Measurements from ENCODE around the gene STRN. TPM values are rescaled to one million over a fixed set of nuclear protein-coding genes. Genes with fewer than 3 reads are reported as not detected.
"Not testable (repeated sequence)": the region's sequence is repeated elsewhere in the genome, so short reads cannot be mapped to it uniquely, and the experiment has no call there.

The STRN gene
- total RNA-seq, 1 donor from 2014 or later: 30.9 TPM

DNA sequence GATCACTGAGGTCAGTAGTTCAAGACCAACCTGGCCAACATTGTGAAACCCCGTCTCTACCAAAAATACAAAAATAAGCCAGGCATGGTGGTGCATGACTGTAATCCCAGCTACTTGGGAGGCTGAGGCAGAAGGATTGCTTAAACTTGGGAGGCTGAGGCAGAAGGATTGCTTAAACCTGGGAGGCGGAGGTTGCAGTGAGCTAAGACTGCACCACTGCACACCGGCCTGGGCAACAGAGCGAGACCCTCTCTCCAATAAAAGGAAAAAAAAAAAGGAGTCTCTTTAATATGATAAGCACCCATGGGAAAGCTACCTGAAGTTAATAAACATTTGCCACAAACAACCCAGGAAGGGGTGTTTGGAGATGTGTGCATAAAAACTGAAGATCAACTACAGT lies 2.6 kb downstream of the STRN start:
- DNase-seq: no peak

DNA sequence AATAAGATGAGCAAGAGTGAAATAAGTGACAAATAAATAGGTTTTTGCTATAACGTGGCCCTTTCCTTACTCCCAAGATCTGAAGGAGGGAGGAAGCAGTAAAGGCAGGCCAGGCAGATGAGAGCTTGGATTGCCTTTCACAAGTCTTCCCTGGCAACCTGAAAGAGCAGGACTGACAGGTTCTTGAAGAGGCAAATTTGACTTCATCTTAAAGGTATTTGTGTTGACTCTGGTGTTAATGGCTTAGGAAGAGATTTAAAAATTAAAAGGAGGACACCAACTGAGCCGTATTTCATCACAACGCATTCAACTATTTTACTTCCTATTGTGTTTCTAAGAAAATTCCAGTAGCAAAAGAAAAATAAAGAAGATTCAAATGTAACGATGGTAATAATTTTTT lies 3.2 kb downstream of the STRN start:
- no peak for DNase-seq

DNA sequence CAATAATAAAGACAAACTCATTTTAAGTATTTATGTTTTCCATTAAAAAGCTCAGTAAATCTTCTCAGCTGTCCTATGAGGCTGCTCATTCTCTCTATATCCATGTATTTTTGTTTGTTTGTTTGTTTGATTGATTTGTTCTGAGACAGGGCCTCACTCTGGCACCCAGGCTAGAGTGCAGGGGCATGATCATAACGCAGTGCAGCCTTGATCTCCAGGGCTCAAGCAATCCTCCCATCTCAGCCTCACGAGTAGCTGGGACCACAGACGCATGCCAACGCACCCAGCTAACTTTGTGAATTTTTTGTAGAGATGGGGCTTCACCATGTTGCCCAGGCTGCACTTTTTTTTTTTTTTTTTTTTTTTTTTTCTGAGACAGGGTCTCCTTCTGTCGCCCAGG lies 5.6 kb downstream of the STRN start:
- no peak for DNase-seq

DNA sequence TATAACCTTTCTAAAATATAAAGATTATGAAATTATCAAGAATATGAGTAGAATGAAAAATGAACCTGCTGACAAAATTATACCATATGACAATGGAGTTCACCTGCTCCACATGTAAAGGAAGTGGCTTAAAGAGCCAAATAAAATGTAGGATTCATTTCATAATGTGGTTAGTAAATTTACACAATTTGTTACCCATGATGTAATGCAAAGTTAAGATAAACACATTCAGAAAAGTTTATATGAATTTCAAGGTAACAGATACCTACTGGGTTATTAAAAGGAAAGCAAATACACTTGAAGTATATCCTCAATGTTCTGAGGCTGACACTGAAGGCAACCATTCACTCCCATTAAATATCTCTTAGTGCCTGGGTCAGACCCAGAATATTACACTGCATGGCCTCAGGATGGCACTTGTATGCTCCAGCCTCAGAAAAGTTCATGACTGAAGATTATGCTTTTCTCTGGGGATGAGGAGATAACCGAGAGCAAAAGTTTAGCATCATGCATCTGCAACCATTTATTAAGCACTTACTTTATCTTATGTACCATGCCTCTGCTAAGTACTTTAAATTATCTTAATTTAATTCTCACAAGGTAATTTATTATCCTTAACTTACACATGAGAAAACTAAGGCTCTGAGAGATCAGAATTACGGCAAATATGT lies 6.2 kb downstream of the STRN start:
- DNase-seq: no peak

DNA sequence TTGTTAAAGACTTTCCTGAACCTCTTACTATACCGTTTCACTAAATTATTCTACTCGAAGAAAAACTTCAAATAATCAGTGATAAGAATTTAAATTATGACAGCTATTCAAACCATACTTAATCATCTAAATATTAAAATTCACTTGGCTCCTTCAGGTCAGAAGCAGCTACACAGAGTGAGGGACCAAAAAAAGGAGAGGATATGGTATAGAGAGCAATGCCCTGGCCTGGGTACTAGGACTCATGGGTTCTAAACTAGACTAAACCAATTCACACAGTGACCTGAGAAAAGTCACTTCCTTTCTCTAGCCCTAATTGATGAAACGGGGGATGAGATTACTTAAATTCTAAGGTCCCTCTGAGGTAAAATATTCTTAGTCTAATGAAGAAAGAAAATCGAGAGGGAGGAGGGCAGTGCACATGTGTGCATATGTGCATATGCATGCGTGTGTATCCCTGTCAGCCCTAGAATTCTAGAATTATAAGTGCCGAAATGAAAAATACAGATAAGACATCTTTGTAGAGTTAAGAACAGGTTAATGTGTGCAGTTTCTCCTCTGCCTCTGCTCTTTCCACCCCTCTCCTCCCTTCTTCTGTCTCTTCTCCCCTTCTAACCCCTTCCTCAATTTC lies 11.2 kb downstream of the STRN start:
- no peak for DNase-seq

DNA sequence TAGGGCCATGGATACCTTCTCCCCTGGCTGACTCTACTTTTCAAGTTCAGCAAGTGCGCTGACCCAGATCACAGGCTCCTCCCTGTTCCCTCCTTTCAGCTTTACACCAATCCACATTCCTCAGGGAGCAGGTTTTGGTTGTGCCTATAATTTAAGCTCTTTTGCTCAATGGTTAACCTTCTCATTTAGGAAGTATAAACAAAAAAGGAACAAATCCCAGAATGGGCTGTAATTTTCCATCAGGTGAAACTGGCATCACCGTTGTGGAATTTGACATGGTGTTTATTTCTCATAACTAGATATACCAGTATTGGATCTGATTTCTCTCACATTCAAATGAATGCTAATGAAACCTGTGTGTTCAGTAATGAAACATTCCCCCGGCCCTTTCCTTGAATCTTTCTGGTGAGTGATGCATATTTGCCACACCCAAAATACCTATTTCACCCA lies 13.6 kb downstream of the STRN start:
- DNase-seq: no peak

DNA sequence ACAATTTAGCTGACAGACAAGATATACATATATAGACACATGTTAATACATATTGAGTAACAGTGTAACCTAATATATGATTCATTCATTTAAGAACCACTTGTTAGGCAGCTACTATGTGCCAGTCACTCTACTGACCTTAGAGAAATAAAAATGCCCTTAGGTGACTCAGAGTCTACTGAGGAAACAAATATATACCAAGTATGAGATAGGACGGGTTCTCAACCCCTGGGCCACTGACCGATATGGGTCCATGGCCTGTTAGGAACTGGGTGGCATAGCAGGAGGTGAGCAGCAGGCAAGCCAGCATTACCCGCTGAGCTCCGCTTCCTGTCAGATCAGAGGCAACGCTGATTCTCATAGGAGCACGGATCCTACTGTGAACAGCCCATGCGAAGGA lies 14.8 kb downstream of the STRN start:
- no peak for DNase-seq

DNA sequence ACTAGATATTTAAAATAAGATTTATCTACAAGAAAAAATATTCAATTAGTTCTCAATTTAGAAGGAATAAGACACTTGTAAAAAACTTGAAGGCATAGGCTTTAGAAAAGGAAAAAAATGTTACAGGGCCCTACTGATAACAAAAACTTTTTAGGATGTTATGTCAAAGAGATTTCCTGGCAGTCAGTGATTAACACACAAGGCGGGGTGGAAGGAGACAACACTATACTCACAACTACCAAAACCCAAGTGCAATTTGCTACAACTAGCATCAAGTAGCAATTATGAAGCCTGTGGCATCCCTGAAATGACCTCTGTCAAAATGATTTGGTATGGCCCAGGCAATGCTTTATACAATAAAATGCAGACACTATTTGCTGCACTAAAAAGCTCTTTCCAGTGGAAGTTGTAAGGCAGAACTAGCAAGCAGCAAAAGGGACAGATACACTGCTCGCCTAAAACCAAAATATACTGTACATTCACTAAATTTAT lies 15.3 kb downstream of the STRN start:
- DNase-seq: no peak

DNA sequence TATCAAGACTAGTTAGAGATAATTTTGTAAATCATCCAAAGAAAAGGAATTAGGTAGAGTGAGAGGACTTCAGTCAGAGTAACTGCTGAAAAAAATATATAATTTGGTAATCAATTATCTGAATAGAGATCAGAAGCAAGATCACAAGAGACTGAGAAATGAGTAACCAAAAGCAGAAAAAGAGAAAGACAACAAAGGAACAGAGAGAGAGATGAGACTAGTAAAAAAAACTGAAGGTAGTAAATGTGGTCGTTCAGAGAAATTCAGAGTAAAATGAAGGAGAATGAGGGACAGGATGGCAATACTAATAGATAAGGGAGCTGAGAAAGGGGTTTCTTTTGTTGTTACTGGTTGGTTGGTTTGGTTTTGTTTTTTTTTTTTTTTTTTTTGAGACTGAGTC lies 16.5 kb downstream of the STRN start:
- no peak for DNase-seq

DNA sequence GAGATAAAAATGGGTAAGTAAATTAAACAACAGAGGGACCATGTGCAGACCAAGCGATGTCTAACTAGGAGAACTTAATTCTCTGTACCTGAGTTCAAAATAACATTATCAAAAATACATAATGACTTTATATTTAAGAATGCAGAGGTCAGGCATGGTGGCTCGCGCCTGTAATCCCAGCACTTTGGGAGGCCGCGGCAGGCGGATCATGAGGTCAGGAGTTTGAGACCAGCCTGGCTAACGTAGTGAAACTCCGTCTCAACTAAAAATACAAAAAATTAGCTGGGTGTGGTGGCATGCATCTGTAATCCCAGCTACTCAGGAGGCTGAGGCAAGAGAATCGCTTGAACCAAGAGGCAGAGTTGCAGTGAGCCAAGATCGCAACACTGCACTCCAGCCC lies 21.1 kb downstream of the STRN start:
- not testable (repeated sequence) for DNase-seq

DNA sequence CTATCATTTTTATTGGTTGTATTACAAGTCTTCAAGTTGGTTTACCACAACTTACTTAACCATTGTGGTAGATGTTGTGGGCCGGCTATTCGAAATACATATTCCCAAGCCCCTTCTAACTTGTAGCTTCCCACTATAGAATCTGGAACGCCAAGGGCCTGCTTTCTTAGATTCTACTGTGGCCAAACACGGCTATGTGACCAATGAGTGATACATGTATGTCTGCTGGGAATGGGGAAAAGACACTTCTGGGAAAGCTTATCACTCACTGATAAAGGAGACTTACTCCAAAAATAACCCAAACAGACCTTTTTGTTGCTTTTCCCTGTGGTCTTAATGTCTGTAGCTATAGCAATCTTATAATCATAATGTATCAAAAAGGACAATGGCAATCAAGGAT lies 24.5 kb downstream of the STRN start:
- DNase-seq: no peak

DNA sequence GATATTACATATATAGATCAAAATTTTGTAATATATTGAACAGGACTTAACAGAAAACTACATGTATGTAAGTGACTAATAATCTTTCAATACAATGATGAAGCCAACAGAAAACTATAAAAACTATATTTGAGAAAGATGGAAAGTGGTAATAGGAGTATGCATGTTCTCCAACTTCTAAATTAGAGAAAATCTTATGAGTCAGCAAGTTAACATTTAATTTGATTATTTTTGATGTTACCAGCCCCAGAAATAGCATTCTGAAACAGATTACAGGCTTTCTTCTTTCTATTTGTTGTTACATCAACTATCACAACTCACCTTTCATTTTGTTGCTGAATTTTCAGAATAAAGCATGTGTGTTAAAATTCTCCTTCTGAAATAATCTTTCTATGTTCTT lies 29.8 kb downstream of the STRN start:
- not testable (repeated sequence) for DNase-seq

DNA sequence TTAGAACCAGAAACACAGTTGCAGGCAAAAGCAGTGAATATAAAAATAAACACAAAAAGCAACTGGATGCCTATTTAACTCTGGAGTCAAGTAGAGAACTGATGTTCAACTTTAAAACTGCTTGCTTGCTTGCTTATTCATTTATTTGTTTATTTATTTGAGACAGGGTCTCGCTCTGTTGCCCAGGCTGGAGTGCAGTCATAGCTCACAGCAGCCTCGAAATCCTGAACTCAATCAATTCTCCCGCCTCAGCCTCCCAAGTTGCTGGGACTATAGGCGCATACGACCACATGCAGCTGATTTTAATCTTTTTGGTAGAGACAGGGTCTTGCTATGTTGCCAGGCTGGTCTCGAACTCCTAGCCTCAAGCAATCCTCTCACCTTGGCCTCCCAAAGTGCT lies 34.6 kb downstream of the STRN start:
- DNase-seq: not testable (repeated sequence)

DNA sequence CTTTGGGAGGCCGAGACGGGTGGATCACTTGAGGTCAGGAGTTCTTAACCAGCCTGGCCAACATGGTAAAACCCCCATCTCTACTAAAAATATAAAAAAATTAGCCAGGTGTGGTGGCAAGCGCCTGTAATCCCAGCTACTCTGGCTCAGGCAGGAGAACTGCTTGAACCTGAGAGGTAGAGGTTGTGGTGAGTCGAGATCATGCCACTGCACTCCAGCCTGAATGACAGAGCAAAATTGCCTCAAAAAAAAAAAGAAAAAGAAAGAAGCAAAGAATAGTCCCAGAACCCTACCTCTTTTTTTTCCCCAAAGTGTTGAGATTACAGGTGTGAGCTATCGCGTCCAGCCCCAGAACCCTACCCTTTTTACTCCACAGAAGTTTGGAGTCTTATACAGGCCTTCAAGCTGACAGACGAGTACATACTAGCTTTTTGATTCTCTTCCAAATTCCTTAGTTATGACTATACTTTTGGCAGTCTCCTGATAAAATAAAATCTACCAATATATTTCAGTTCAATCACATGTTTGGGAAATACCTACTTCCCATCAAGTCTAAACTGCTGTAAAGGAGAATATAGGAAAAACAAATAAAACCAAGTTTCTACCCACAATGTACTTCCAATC lies 35.4 kb downstream of the STRN start:
- not testable (repeated sequence) for DNase-seq

DNA sequence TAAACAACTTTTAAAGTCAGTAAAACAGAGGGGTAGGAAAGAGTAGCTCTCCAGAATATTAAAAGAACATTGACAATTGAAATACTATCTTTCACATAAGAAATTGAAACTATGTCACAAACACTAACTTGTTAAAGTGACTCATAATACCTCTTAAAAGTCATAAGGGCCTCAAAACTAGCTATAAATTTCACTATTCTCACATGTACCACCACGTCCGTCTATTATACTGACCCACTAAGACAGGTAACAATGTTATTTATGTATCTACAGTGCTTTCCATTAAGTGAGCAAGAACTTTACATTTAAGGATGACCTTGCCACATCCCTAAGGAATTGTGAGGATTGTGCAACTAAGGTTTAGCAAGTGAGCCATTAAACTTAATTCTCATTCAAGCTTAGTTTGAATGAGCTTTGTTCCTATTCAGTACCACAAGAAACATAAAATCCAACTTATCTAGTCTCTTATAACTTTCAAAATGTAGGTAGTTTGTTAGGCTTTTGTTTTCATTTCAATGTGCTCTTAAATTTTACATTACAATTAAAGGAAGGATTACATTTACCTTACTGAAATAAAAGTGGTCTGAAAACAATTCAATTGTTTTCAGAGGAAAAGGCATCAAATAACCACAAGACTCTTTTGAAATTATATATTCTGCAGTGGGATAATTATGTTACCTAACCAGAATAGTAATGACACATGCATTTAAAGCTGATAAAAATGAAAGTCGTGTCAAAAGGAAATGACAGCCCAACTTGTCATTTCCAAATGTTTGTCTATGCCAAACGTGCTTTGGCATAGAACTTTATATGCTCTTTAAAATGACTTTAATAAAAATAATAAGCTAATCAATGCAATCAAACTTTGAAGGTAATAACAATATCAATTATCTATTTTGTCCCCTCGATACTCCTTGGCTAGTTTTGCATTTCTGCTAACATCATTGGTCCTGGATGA lies 39.9 kb downstream of the STRN start:
- DNase-seq: not testable (repeated sequence)

DNA sequence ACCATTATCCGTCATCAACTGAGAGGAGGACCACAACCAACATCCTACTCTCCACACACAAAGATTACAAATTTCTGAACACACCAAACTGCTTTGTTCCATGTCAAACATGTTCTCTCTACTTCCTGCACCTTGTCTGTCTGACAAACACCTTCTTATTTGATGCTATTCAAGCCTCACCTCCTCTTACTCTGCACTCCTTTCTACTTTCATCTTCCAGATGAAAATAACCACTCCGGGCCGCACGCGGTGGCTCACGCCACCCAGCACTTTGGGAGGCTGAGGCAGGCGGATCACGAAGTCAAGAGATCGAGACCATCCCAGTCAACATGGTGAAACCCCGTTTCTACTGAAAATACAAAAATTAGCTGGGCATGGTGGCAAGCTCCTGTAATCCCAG lies 43.7 kb downstream of the STRN start:
- not testable (repeated sequence) for DNase-seq

DNA sequence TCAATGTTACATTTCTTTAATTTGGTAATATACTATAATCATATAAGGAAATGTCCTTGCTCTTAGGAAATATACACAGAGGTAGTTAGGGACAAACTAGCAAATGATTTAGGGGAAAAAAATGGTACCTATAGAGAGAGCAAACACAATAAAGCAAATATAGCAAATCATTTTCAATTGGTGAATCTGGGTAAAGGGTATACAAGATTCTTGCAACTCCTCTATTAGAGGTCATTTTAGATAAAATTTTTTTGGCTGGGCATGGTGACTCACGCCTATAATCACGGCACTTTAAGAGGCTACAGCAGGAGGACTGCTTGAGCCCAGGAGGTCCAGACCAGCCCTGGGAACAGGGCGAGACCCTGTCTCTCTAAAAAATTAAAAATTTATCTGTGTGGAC lies 44.4 kb downstream of the STRN start:
- no peak for DNase-seq

DNA sequence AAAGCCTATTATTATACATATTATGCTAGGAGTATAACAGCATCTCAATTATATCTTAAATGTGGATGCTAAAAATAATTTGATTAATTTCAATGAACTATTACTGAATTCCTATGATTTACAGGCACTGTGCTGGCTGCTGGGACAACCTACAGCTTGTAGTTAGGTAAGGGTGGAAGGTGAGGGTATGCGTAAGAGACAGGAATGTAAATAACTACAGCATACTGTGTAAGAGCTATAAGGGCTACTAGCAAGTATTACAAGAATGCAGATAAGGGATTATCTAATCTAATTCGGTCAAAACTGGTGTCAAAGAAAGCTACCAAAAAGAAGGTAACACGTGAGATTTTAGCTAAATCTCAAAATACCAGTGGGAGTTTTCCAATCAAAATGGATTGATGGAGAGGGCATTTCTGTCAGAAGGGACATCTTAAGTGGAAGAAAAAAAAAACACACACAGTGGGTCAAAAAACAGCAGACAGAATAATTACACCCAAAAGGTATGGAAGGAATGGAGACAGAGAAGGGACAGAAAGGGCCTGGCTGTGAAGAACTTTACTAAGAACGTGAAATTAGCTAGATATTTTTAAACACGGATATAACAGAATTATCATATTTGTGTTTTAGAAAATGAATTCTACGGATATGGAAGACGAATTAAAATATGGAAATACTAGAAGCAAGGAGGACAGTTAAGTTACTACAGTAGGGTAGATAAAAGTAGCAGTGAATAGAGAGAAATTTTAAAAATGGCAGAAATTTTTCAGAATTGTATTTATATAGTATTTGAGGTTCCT lies 47.1 kb downstream of the STRN start:
- no peak for DNase-seq

DNA sequence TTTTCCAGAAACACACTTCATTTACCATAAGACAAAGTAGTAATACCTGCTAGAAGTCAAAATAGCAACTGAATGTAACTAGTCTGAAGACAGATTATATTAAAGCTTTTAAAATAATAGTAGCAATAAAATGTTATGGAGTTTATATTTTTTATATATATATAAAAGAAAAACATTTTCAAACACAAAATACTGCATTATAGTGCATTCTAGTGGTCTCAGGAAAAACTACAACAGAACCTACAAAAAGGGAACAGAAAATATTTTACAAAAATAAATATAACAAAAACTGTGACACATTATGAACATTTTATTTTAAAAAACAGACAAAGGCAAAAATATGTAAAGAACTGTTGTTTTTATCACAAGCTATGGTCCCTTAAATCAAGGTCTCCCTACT lies 48.0 kb downstream of the STRN start:
- no peak for DNase-seq

DNA sequence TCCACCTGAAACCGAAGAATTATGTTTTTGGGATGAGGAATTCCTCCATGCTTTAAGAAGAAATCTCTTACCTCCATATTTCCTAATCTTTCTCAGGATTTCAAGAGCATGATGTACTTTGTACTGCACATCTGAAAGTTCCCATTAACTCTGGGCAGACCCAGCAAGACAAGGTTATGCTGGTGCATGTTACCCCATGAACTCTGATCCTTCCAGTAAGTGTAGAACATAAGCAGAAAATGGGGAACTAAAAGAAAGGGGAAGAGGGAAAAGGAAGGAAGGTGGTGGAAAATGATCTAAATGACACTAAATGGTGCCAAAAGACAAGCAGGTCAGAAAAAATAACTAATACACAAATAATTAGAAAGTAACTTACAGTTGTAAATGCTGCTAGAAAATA lies 50.7 kb downstream of the STRN start:
- DNase-seq: no peak

DNA sequence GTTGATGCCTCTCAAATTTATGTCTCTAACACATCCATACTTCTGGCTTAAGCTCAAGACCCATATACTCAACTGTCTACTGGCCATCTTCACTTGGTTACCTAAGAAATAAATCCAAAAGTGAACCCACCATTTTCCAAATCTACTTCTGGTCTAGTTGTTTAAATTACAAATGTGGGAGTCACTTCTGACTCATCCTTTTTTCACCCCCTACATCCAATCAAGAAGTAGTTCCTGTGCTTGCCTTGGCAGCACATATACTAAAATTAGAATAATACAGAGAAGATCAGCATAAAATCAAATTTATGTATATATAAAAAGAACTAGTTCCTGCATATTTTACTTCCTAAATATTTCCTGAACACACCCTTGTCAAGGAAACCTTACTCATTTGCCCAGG lies 53.6 kb downstream of the STRN start:
- no peak for DNase-seq

DNA sequence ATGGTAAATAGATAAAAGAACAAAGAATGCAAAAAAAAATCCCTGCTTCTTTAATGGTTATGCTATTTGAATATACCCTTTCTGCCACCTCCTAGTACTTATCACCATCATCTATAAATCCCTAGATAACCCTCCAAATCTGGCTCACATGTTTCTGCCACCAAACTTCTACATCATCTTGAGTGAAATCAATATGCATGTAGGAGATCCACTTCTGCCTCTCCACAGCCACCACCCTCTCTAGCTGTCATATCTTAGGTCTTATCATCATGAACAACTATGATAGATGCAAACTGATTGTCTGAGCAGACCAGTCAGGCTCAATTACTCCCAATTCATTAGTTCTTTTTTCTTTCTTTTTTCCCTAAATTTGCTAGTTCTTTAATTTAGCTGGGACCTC lies 55.3 kb downstream of the STRN start:
- DNase-seq: no peak
